ENCODE data around the gene TFEB.

Gene TFEB

GRCh38 chr6:41653691-41654090, 81.7 kb downstream of the TFEB start:
- DNase-seq (ENCODE audit: low read depth in 2 of 2) = no peak

- no peak for DNase-seq (ENCODE audit: low read depth in 2 of 2)
Measured at GRCh38 chr6:41652866-41653652, 82.3 kb downstream of the TFEB start.

- DNase-seq (ENCODE audit: low read depth in 2 of 2) = no peak
Measured at GRCh38 chr6:41651962-41652657, 83.3 kb downstream of the TFEB start.

GRCh38 chr6:41651246-41651961, 84.0 kb downstream of the TFEB start:
- DNase-seq (ENCODE audit: low read depth in 2 of 2) = no peak

- DNase-seq (ENCODE audit: low read depth in 2 of 2) = no peak
Measured at GRCh38 chr6:41650120-41650519, 85.3 kb downstream of the TFEB start.

GRCh38 chr6:41649596-41649995, 85.8 kb downstream of the TFEB start:
- DNase-seq (ENCODE audit: low read depth in 2 of 2) = no peak

- DNase-seq (ENCODE audit: low read depth in 2 of 2) = no peak
Measured at GRCh38 chr6:41648921-41649320, 86.5 kb downstream of the TFEB start.

GRCh38 chr6:41648070-41648585, 87.3 kb downstream of the TFEB start:
- DNase-seq (ENCODE audit: low read depth in 2 of 2) = no peak

GRCh38 chr6:41647061-41647511, 88.3 kb downstream of the TFEB start:
- DNase-seq (ENCODE audit: low read depth in 2 of 2) = no peak

GRCh38 chr6:41646026-41646795, 89.2 kb downstream of the TFEB start:
- no peak for DNase-seq (ENCODE audit: low read depth in 2 of 2)

GRCh38 chr6:41645007-41645618, 90.3 kb downstream of the TFEB start:
- DNase-seq (ENCODE audit: low read depth in 2 of 2) = no peak

- DNase-seq (ENCODE audit: low read depth in 2 of 2) = no peak
Measured at GRCh38 chr6:41644297-41644879, 91.0 kb downstream of the TFEB start.

- no peak for DNase-seq (ENCODE audit: low read depth in 2 of 2)
Measured at GRCh38 chr6:41643899-41644269, 91.5 kb downstream of the TFEB start.

- DNase-seq (ENCODE audit: low read depth in 2 of 2) = no peak
Measured at GRCh38 chr6:41642960-41643898, 92.2 kb downstream of the TFEB start.

- no peak for DNase-seq (ENCODE audit: low read depth in 2 of 2)
Measured at GRCh38 chr6:41642090-41642959, 93.1 kb downstream of the TFEB start.

GRCh38 chr6:41641352-41641925, 94.0 kb downstream of the TFEB start:
- no peak for DNase-seq (ENCODE audit: low read depth in 2 of 2)

- no peak for DNase-seq (ENCODE audit: low read depth in 2 of 2)
Measured at GRCh38 chr6:41640426-41640825, 95.0 kb downstream of the TFEB start.

- no peak for DNase-seq (ENCODE audit: low read depth in 2 of 2)
Measured at GRCh38 chr6:41639809-41640371, 95.5 kb downstream of the TFEB start.
